ENCODE data around the gene PEX5. TPM values are rescaled to one million over a fixed set of nuclear protein-coding genes. Genes with fewer than 3 reads are reported as not detected.
A peak's percentile ranks its signal among the peaks of the same experiment; 100 is the strongest.

The PEX5 gene
- total RNA-seq, 2 donors from 2014 or later = 25.4 to 35.2 TPM

DNA sequence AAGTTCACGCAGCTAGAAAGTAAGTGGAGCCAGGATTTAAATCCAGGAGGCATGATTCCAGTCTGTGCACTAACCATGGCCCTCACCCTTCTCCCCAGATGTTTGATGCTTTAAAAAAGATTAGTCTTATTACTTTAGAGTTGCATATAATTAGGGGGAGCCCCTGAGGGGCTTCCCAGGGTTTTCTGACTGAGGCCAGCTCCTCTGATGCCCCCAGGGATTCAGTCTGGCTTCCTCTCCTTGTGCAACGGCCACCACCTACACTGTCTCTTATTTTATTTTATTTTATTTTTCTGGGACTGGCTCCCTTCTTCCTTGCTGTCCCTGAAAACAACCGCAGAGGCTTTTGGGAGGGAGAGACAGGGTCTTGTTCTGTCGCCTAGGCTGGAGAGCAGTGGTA lies 36.7 kb upstream of the PEX5 start:
- Mint-ChIP-seq H3K27me3 (ENCODE audit: low read depth) (no peaks in the 10 kb centered on the region), H3K27ac (no peak overlapping the region), H3K36me3 (ENCODE audit: insufficient read depth in 2 of 2) (peaks cover 4 to 5% of the 10 kb centered on the region in 2 donors)

DNA sequence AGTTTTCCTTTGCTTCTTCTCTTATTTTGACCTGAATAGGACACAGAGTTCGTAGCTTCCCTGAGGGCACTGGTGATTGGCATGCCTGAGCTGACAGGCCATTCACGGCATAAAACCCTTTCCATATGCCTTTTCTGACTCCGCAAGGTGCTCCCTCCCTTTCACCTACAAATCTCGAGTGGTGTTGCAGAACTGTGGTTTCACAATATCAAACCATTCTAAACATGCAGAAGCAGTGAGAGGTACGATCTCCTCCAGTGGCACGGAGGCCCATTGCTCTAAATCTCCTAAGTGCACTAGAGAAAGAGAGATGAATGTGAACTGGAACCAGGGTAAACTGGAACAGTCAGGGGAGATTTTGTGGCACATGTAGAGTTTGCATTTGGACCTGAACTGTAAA lies 35.4 kb upstream of the PEX5 start:
- Mint-ChIP-seq H3K27ac (no peak overlapping the region), H3K27me3 (ENCODE audit: low read depth) (no peaks in the 10 kb centered on the region), H3K9me3 (no peaks in the 10 kb centered on the region), H3K36me3 (ENCODE audit: insufficient read depth in 2 of 2) (peaks cover 4 to 5% of the 10 kb centered on the region in 2 donors), H3K4me1 (ENCODE audit: low read depth) (no peaks in the 10 kb centered on the region), H3K4me3 (no peak overlapping the region)
- no peak for ATAC-seq (replicated peaks in 1 of 2)
- no peak for DNase-seq

More for the DNA sequence above, 36.7 kb upstream of the PEX5 start:
- ATAC-seq (replicated peaks in 1 of 2) = no peak
- H3K4me1 Mint-ChIP-seq (ENCODE audit: low read depth) = no peaks in the 10 kb centered on the region
- no peaks in the 10 kb centered on the region for H3K9me3 Mint-ChIP-seq
- DNase-seq = no peak
- no peak overlapping the region for H3K4me3 Mint-ChIP-seq

DNA sequence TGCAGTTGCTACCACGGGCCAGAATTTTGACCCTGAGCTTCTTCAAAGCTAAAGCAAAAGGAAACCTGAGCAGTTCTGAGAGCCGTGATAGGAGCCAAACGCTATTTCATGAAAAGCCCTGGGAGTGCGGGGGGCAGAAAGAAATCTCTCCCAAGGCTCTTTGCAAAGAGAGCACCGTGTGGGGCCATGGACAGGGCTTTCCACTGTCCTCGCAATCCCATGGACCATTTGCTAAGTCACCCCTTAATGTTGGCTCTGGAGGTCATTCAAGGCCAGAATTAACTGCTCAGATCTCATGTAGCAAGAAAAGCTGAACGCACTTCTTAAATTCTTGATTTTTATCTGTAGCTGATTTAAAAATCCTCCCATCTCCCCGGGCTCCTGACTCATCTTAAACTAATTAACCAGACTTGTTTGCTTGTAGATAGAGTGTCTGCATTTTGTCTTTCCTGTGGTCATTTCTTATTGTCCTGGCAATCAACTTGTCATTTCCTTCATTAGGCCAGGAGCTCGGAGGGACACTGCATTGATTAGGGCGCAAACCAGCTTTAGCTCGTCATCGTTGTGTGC lies 34.5 kb upstream of the PEX5 start:
- no peaks in the 10 kb centered on the region for H3K9me3 Mint-ChIP-seq
- H3K36me3 Mint-ChIP-seq (ENCODE audit: insufficient read depth in 2 of 2) = peaks cover 2 to 3% of the 10 kb centered on the region in 2 donors
- no peak overlapping the region for H3K4me3 Mint-ChIP-seq
- no peaks in the 10 kb centered on the region for H3K27me3 Mint-ChIP-seq (ENCODE audit: low read depth)
- no peak overlapping the region for H3K27ac Mint-ChIP-seq
- DNase-seq (no peak), ATAC-seq (replicated peaks in 1 of 2) (no peak)
- no peaks in the 10 kb centered on the region for H3K4me1 Mint-ChIP-seq (ENCODE audit: low read depth)

DNA sequence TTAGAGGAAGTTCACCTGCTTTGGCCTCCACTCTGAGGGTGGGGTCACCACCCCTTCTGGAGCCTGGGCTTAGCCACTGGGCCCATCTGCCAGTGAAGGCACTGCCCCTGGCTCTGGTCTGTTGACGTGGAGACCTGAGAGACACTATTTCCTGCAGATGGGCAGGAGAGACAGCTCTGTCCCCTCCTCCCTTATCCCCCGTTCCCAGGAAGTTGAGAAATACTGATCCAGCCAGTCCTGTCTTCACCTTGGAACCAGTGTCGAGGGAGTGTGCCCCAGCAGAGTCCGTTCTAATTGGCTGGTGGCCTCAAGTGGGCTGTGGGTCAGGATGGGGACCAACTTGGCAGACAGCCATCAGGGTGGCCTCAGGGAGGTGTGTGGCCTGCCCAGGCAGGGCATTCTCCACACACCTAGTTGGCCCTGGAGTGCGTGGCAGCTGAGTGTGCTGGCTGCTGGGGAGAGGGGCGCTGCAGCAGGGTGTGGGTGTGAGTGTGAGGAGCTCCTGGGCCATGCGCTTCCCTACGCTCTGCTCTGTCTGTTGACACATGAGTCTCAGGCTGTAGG lies 33.9 kb upstream of the PEX5 start:
- DNase-seq (no peak), ATAC-seq (replicated peaks in 1 of 2) (no peak)
- Mint-ChIP-seq H3K36me3 (ENCODE audit: insufficient read depth in 2 of 2) (no peaks in the 10 kb centered on the region), H3K27ac (no peak overlapping the region), H3K27me3 (ENCODE audit: low read depth) (no peaks in the 10 kb centered on the region), H3K4me1 (ENCODE audit: low read depth) (no peaks in the 10 kb centered on the region), H3K9me3 (no peaks in the 10 kb centered on the region), H3K4me3 (no peak overlapping the region)

DNA sequence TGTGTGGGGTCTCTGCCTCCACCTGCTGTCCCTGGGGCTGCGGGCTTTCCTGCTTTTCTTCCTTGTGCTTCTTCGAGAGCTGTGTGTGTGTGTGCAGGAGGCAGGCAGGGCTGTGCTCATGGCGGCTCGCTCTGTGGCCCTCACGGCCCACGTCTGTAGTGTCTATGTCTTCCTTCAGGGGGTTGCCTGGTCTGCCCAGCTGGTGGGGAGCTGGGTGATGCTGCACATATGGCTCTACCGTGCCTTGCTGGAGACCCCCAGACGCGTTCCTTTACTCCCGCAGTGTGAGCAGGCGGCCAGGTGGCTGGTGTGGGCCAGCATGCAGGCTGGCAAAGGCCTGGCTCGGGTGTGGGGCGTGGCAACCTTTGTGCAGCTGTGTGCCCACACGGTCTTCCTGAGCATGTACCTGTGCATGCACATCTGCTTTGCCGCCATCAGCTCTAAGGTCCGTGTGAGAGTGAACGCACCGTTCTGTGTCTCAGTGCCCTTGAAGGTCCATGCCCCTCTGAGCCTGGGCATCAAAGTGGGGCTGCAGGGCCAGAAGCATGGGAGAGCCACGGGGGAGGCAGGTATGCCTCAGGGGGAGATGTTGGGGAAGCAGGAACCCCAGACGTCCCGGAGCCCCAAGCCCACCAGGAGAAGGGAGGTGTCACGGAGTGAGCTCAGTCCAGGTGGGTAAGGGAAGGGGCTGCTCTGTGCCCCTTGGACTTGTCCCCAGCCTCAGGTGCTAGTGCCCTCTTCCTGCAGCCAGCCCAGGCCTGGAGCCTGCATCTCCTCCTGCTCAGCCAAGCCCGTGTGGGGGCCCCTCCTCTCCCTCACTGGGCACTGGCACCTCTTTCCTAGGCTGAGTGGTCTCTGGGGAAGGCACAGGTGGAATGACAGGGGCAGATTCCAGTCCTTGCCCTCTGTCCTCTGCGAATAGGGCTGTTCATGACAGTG lies 33.0 kb upstream of the PEX5 start:
- Mint-ChIP-seq H3K4me1 (ENCODE audit: low read depth) (no peaks in the 10 kb centered on the region), H3K4me3 (no peak overlapping the region), H3K9me3 (no peaks in the 10 kb centered on the region), H3K27ac (no peak overlapping the region), H3K36me3 (ENCODE audit: insufficient read depth in 2 of 2) (no peaks in the 10 kb centered on the region), H3K27me3 (ENCODE audit: low read depth) (no peaks in the 10 kb centered on the region)
- DNase-seq (no peak), ATAC-seq (replicated peaks in 1 of 2) (no peak)

DNA sequence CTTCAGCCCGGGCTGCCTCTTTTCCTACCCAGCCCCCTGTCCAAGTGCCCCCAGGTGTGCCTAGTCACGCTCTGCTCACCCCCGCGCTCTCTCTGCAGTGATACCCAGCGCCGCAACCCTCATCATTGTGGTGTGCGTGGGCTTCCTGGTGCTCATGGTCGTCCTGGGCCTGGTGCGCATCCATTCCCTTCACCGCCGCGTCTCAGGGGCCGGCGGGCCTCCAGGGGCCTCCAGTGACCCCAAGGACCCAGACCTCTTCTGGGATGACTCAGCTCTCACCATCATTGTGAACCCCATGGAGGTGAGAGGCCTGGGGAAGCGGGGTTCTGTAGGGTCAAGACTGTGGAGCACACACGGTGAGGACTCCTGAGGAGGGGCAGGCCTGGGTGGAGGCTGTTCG lies 32.1 kb upstream of the PEX5 start:
- DNase-seq = no peak
- H3K4me3 Mint-ChIP-seq = no peak overlapping the region
- H3K36me3 Mint-ChIP-seq (ENCODE audit: insufficient read depth in 2 of 2) = no peaks in the 10 kb centered on the region
- no peaks in the 10 kb centered on the region for H3K9me3 Mint-ChIP-seq
- no peaks in the 10 kb centered on the region for H3K4me1 Mint-ChIP-seq (ENCODE audit: low read depth)
- ATAC-seq (replicated peaks in 1 of 2) = no peak
- peaks cover 8% of the 10 kb centered on the region for H3K27me3 Mint-ChIP-seq (ENCODE audit: low read depth)
- H3K27ac Mint-ChIP-seq = no peak overlapping the region

DNA sequence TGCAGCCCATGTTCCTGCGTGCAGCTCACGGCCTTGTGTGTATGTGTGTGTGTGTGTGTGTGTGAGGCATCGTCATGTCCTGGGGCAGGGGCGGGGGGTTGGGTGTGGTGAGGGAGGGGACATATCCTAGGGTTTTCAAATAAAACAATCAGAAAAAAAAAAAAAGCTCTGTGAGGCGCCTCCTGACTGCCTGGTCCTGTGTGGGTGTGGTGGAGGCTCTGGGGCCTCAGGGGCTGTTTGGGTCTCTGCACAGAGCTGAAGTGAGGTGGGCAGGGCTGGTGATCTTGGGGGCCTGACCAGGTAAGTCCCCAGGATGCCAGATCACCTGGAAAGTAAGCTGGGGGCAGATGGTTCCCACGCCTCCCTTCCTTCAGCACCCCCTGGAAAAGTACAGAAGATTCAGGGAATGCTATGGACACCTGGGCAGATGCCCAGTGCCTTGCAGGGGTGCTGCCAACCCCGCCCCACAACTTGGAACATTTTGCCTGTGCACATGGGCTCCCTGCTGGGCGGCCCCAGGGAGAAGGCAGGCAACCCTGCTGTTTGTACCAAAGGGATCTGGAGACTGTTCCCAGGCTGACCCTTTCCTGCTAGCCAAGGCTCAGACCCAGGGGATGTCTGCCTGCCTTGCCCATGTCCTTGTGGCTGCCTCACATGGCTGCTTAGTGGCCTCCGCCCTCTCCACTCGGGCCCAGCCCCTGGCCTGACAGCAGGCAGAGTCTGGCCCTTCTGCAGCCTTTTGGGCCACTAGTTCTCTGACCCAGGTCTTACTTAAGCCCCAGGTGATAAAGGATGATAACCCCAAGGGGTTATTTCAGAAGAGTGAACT lies 30.5 kb upstream of the PEX5 start:
- H3K36me3 Mint-ChIP-seq (ENCODE audit: insufficient read depth in 2 of 2) = no peaks in the 10 kb centered on the region
- H3K4me1 Mint-ChIP-seq (ENCODE audit: low read depth) = peaks cover 6% of the 10 kb centered on the region
- DNase-seq (no peak), ATAC-seq (replicated peaks in 1 of 2) (no peak)
- no peaks in the 10 kb centered on the region for H3K9me3 Mint-ChIP-seq
- H3K27me3 Mint-ChIP-seq (ENCODE audit: low read depth) = peaks cover 19% of the 10 kb centered on the region
- no peak overlapping the region for H3K27ac Mint-ChIP-seq
- no peak overlapping the region for H3K4me3 Mint-ChIP-seq

DNA sequence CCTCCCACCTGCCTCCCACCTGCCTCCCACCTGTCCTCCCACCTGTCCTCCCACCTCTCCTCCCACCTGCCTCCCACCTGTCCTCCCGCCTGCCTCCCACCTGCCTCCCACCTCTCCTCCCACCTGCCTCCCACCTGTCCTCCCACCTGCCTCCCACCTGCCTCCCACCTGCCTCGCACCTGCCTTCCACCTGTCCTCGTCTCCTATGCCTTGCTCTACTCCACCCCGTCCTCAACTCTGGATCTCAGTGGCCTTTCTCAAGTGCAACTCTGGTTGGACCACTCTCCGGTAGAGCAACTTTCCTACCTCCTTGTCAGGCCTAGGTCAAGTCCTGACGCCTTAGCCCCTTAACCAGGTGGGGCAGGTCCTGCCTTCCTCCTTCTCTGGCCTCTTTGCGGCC lies 29.3 kb upstream of the PEX5 start:
- H3K9me3 Mint-ChIP-seq = no peaks in the 10 kb centered on the region
- H3K36me3 Mint-ChIP-seq (ENCODE audit: insufficient read depth in 2 of 2) = no peaks in the 10 kb centered on the region
- DNase-seq (no peak), ATAC-seq (replicated peaks in 1 of 2) (no peak)
- H3K4me1 Mint-ChIP-seq (ENCODE audit: low read depth) = peaks cover 6% of the 10 kb centered on the region
- H3K27ac Mint-ChIP-seq = no peak overlapping the region
- H3K4me3 Mint-ChIP-seq = no peak overlapping the region
- peaks cover 19% of the 10 kb centered on the region for H3K27me3 Mint-ChIP-seq (ENCODE audit: low read depth)

DNA sequence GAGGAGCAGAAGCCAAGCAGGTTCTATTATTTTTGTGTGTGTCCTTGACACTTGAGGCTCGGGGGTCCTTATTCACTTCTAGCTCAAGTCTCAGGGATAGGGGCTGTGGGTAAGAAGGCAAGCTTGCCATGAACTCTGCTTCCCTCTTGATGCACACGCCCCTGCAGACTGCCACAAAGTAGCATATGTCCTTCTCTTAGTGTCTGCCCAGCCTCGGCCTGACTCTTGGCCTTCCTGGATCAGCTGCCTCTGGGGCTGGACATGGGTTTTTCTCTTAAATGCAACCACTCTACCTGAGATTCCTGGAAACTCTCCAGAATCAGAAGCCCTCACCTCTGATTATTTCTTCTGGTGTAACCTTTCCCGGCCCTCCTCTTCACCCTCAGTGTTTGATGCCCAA lies 28.2 kb upstream of the PEX5 start:
- DNase-seq (no peak), ATAC-seq (replicated peaks in 1 of 2) (no peak)
- H3K27me3 Mint-ChIP-seq (ENCODE audit: low read depth) = peaks cover 19% of the 10 kb centered on the region
- peaks cover 6% of the 10 kb centered on the region for H3K4me1 Mint-ChIP-seq (ENCODE audit: low read depth)
- no peaks in the 10 kb centered on the region for H3K9me3 Mint-ChIP-seq
- peaks cover 0 to 2% of the 10 kb centered on the region in 2 donors for H3K36me3 Mint-ChIP-seq (ENCODE audit: insufficient read depth in 2 of 2)
- no peak overlapping the region for H3K4me3 Mint-ChIP-seq
- no peak overlapping the region for H3K27ac Mint-ChIP-seq

DNA sequence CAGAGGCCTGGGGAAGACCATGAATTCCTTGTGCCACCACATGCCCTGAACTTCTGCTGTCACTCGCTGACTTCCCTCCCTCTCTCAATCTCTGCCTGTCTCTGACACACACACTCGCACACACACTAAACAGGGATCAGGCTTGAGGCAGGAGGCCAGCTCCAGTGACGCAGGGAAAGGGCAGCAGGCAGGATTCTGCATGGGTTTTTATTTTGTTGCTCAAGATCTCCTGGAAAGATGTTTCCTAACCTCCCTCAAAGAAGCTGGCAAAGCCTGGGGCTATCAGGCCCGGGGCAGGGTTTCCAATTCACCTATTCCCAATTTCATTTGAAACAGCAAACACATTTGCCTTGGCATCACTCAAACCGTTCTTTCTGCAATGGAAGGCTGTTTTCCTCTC lies 27.7 kb upstream of the PEX5 start:
- Mint-ChIP-seq H3K4me3 (no peak overlapping the region), H3K27me3 (ENCODE audit: low read depth) (peaks cover 19% of the 10 kb centered on the region), H3K36me3 (ENCODE audit: insufficient read depth in 2 of 2) (peaks cover 0 to 2% of the 10 kb centered on the region in 2 donors), H3K27ac (no peak overlapping the region), H3K9me3 (peaks cover 0 to 2% of the 10 kb centered on the region in 2 donors), H3K4me1 (ENCODE audit: low read depth) (peaks cover 6% of the 10 kb centered on the region)
- ATAC-seq (replicated peaks in 1 of 2) (no peak), DNase-seq (no peak)

DNA sequence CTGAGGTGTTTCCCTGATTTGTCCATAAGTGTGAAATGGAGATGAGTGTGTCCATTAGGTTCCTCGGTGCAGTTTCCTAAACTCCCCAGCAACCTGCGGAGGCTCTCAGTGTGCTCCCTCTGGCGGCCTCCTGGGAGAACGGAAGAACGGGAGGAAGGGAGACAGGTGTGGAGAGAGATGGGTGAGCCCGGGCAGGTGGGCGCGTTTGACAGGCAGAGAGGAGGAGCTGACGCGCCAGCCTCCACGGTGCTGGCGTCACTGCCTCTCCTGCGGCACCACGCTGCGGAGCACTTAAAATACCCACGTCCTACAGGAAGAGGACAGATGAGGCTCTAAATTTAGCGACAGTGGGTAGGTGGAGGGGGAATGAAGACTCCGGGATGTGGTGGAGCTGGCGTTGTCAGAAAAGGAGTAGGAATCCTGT lies 26.8 kb upstream of the PEX5 start:
- Mint-ChIP-seq H3K4me1 (ENCODE audit: low read depth) (peaks cover 6% of the 10 kb centered on the region), H3K9me3 (peaks cover 0 to 4% of the 10 kb centered on the region in 2 donors), H3K27ac (no peak overlapping the region), H3K36me3 (ENCODE audit: insufficient read depth in 2 of 2) (peaks cover 3% of the 10 kb centered on the region in 2 donors), H3K27me3 (ENCODE audit: low read depth) (peaks cover 19% of the 10 kb centered on the region), H3K4me3 (peak overlapping the region; percentile 32 to 59)
- peak; percentile 58 to 60 for ATAC-seq (replicated peaks in 1 of 2)
- DNase-seq = peak; percentile 19 to 25

DNA sequence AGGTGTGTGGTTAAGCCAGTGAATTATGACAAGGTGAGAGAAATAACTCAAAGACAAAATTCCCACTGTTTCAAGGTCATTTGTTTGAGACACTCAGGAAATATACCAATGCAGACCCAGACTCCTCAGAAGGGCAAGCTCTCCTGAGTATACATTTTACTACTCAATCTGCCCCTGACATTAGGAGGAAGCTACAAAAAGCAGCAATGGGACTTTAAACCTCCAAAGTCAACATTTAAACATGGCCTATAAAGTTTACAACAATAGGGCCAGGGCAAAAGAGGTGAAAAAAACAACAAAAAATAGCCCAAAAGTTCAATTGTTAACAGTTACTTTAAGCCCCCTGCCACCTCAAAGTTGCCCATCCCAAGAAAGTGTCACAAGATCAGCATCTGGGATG lies 19.5 kb upstream of the PEX5 start:
- Mint-ChIP-seq H3K36me3 (ENCODE audit: insufficient read depth in 2 of 2) (peaks cover 12 to 14% of the 10 kb centered on the region in 2 donors), H3K27ac (no peak overlapping the region), H3K4me3 (no peak overlapping the region), H3K9me3 (peaks cover 8 to 16% of the 10 kb centered on the region in 2 donors), H3K4me1 (ENCODE audit: low read depth) (no peaks in the 10 kb centered on the region), H3K27me3 (ENCODE audit: low read depth) (peaks cover 21% of the 10 kb centered on the region)
- DNase-seq = no peak
- ATAC-seq (replicated peaks in 1 of 2) = no peak

DNA sequence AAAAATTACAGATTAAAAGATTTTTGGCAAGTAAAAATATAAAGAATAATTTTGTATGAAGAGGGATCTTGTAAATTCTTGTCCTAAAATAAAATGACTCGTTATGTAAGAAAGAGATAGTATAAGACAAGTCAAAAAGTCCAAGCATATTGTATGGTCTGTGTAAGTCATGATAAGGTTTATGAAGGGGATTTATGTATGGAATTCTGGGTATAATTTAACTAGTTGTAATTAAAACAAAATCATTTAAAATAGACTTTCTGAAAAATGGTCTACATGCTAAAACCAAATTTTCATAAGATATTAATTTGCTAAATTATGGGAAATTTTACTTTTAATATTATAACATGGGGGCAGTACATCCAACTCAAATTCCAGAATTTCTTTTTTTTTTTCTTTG lies 17.6 kb upstream of the PEX5 start:
- ATAC-seq (replicated peaks in 1 of 2) (no peak), DNase-seq (no peak)
- Mint-ChIP-seq H3K4me3 (no peak overlapping the region), H3K4me1 (ENCODE audit: low read depth) (no peaks in the 10 kb centered on the region), H3K27ac (no peak overlapping the region), H3K27me3 (ENCODE audit: low read depth) (peaks cover 38% of the 10 kb centered on the region), H3K9me3 (peaks cover 10 to 16% of the 10 kb centered on the region in 2 donors), H3K36me3 (ENCODE audit: insufficient read depth in 2 of 2) (peaks cover 10 to 14% of the 10 kb centered on the region in 2 donors)

All from activated T-cell treated with anti-CD3 and anti-CD28 coated beads, Interleukin-2, amount 50 U/mL, for 72 hours (primary cell).